Panc1 (cell line): ENCODE results near the gene ZBTB20. TPM values are rescaled to one million over a fixed set of nuclear protein-coding genes. Genes with fewer than 3 reads are reported as not detected.

ENCODE experiments used
- ATAC-seq: fragments of 200-7000 bp; cut with Tn5 transposase; 2 replicates; pipeline ENCODE4 v1.9.1; 2020; ENCODE audit warnings: mild to moderate bottlenecking, moderate library complexity
- Bru-seq: library from RNA; stranded (reverse); fragments of 400-500 nt; gene quantifications from one replicate; lab custom pipeline; 2021; lab: Mats Ljungman, UMichigan
- BruChase-seq, 2 experiments: library from RNA; stranded (reverse); fragments of 400-500 nt; gene quantifications; one replicate each; lab custom pipeline; 2021; lab: Mats Ljungman, UMichigan
- BruUV-seq: library from RNA; stranded (reverse); fragments of 400-500 nt; replicated peaks from 2 replicates; lab custom pipeline; 2021; lab: Mats Ljungman, UMichigan
- CTCF ChIA-PET: fragments of 300-600 bp; sonication (Branson Sonifier 250); formaldehyde crosslinking; loops from one replicate; lab custom pipeline; 2022; ENCODE audit warnings: antibody characterized with exemption; lab: Charles Lee
- POLR2A ChIA-PET: fragments of 300-600 bp; sonication (Branson Sonifier 250); formaldehyde crosslinking; loops from one replicate; lab custom pipeline; 2022; ENCODE audit warnings: antibody characterized with exemption; lab: Charles Lee
- DNase-seq: peaks from one replicate; pipeline ENCODE4 v3.0.0-alpha.2; 2010; ENCODE audit warnings: low read depth, low spot score
- H3K27ac ChIP-seq: 2 replicates; pipeline ENCODE4 v1.5.1; 2011; ENCODE audit warnings: mild to moderate bottlenecking, low read length, inconsistent platforms
- H3K27me3 ChIP-seq: fragments of 200-500 bp; sonication (Bioruptor generic); 2 replicates; pipeline ENCODE4 v1.6.0; 2014; ENCODE audit warnings: low read length, inconsistent platforms; ENCODE audit not compliant: control insufficient read depth, insufficient read depth
- H3K36me3 ChIP-seq: fragments of 200-500 bp; sonication (Bioruptor generic); 2 replicates; pipeline ENCODE4 v1.5.1; 2014; ENCODE audit warnings: inconsistent platforms, mild to moderate bottlenecking, low read length, moderate library complexity; ENCODE audit not compliant: control insufficient read depth, insufficient read depth
- H3K4me1 ChIP-seq: 2 replicates; pipeline ENCODE4 v1.5.1; 2011; ENCODE audit warnings: inconsistent platforms, mild to moderate bottlenecking, low read length, moderate library complexity; ENCODE audit not compliant: control insufficient read depth, insufficient read depth
- H3K4me3 ChIP-seq, 2 experiments: 2 replicates each; pipeline ENCODE4 v1.5.1; 2011 to 2012; ENCODE audit warnings: low read depth in 2 of 2, low read length in 2 of 2, mild to moderate bottlenecking in 2 of 2, inconsistent platforms in 1 of 2, moderate library complexity in 1 of 2
- H3K9me3 ChIP-seq: fragments of 200-500 bp; sonication (Bioruptor generic); 2 replicates; pipeline ENCODE4 v1.5.1; 2014; ENCODE audit warnings: low read depth, mild to moderate bottlenecking, inconsistent platforms, low read length, moderate library complexity; ENCODE audit not compliant: control insufficient read depth, insufficient read depth
- POLR2AphosphoS5 ChIP-seq: IDR thresholded peaks from 2 replicates; pipeline ENCODE4 v1.6.1; 2012; ENCODE audit warnings: mild to moderate bottlenecking, low read depth, low read length, moderate library complexity
- SIN3A ChIP-seq: IDR thresholded peaks from 2 replicates; pipeline ENCODE4 v1.6.1; 2012; ENCODE audit warnings: low read depth, mild to moderate bottlenecking, low read length, moderate library complexity, borderline replicate concordance; ENCODE audit not compliant: insufficient read depth
- TCF7L2 ChIP-seq: IDR thresholded peaks from 2 replicates; pipeline ENCODE4 v1.6.1; 2011; ENCODE audit warnings: mild to moderate bottlenecking, low read depth, low read length, inconsistent platforms
- in situ Hi-C: cut with HindIII; loops from 2 replicates; pipeline ENCODE4 v1.10.0; 2016; ENCODE audit warnings: low sequenced_read_pairs, low pct_unique_long_range_greater_than_20kb
- intact Hi-C: fragments of 100-400 bp; cut with micrococcal nuclease; formaldehyde crosslinking; loops from one replicate; pipeline ENCODE4 v1.10.0; 2022; ENCODE audit not compliant: unreplicated experiment
- long read RNA-seq: library from polyadenylated mRNA; unstranded; transcript quantifications from one replicate; pipeline ENCODE4 v2.0.0, GENCODE V29; 2021; ENCODE audit not compliant: unreplicated experiment
- polyA plus RNA-seq: library from polyadenylated mRNA; unstranded; fragments of >200 nt; gene quantifications from one replicate; pipeline ENCODE4 v1.2.1, GENCODE V29; 2012; ENCODE audit warnings: missing spikeins; ENCODE audit not compliant: insufficient read length
- total RNA-seq: library from RNA; stranded (reverse); gene quantifications from one replicate; pipeline ENCODE4 v1.2.1, GENCODE V29; 2021; ENCODE audit not compliant: unreplicated experiment
- TF ChIP-seq, protein P1 (sequence below): fragments of 450-650 bp; IDR thresholded peaks from 2 replicates; pipeline ENCODE4 v1.5.1; 2017; ENCODE audit warnings: mild to moderate bottlenecking
- TF ChIP-seq, protein P2 (sequence below), 2 experiments: IDR thresholded peaks; 2 replicates each; pipeline ENCODE4 v1.6.1; 2011 to 2012; ENCODE audit warnings: low read depth in 2 of 2, control low read depth in 1 of 2, low read length in 1 of 2, mild to moderate bottlenecking in 1 of 2, moderate library complexity in 1 of 2; ENCODE audit not compliant: insufficient read depth in 1 of 2

ZBTB20 gene
- 4.1 TPM for total RNA-seq
- 1.7 TPM for polyA plus RNA-seq
- Bru-seq, nascent RNA, result percentile 58 among the genes with signal in this experiment
- BruChase-seq, experiment 1, labeled RNA remaining after a 2-hour chase, result percentile 52 among the genes with signal in this experiment
- percentile 41 among the genes with signal in this experiment for BruChase-seq, experiment 2, labeled RNA remaining after a 6-hour chase
- long read RNA-seq, partial matches to known transcripts, result 4 of 17 reads
- long read RNA-seq, other reads (novel, unspliced or antisense), result 11 of 17 reads

DNA sequence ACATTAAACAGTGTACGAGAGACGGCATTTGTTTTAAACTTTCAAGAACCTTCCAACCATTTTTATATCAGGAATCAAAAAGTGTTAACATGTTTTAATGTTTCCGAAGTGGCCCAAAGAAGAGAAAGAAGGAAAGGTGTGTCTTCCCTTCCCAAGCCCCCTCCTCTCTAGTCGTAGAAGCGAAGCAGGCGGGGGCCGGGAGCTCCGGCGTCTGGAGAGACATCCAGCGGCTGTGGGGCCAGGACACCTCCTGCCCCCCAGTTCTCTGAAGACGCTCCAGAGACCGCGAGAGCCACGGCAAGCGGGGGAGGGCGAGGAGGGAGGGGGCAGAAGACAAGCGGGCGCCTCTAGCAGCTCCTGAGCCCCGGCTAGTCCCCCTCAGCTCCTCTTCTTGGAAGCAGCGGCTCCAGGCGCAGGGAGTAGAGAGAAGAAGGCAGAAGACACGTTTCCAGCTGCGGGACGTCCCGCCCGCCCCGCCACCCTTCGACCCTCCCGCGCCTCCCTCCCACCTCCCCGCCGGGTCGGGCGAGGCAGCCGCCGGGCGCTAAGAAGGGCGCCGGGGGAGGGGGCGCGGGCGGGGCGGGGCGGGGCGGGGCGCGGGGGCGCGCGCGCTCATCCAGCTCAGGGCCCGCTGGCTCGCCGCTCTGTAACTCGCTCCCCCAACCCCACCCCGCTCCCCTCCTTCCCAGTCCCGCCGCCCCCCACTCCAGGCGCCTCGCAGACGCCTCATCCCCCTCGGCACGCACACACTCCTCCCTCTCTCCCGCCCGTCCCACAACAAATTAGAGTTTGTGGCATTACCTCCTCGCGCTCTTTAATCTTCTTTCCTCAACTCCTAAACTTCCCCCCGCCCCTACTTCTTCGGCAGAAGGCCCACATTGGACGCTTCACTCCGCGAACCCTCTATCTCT, at the start of gene ZBTB20:
ZBTB20 (minus strand) TSS at position 871 of the 911 bp plus-strand sequence.
- Histone ChIP-seq H3K27ac (peak within 1 kb of the TSS; percentile 93), H3K36me3 (no peaks in the 10 kb centered on the region; the same call in 1 of the 2 replicates), H3K4me1 (peaks cover 10% of the 10 kb centered on the region; the same call in 1 of the 2 replicates), H3K9me3 (no peaks in the 10 kb centered on the region), H3K27me3 (no peaks in the 10 kb centered on the region), H3K4me3 (peak within 1 kb of the TSS; percentile 74 to 87)
- peak; percentile 42 for ATAC-seq
- CTCF ChIA-PET, result no interaction called here
- intact Hi-C loops, result no loop called here
- in situ Hi-C loops, result no loop called here
- no peak for DNase-seq
- POLR2A ChIA-PET, result interaction anchor here (0.6 to 0.7 kb wide), 4 partner anchors 198 to 1109 kb away, joined by 3 to 10 read pairs (median 6); no protein-coding TSS in a partner anchor
- TF ChIP-seq SIN3A (peak; percentile 37; the same call in 1 of the 2 replicates), POLR2AphosphoS5 (peak; percentile 24; the same call in 1 of the 2 replicates), TCF7L2 (0 out of 2 replicates have a peak, but pooled peaks have one; percentile 3)
- TF ChIP-seq, protein P1, sequence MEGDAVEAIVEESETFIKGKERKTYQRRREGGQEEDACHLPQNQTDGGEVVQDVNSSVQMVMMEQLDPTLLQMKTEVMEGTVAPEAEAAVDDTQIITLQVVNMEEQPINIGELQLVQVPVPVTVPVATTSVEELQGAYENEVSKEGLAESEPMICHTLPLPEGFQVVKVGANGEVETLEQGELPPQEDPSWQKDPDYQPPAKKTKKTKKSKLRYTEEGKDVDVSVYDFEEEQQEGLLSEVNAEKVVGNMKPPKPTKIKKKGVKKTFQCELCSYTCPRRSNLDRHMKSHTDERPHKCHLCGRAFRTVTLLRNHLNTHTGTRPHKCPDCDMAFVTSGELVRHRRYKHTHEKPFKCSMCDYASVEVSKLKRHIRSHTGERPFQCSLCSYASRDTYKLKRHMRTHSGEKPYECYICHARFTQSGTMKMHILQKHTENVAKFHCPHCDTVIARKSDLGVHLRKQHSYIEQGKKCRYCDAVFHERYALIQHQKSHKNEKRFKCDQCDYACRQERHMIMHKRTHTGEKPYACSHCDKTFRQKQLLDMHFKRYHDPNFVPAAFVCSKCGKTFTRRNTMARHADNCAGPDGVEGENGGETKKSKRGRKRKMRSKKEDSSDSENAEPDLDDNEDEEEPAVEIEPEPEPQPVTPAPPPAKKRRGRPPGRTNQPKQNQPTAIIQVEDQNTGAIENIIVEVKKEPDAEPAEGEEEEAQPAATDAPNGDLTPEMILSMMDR, result no peak
- TF ChIP-seq, protein P2, sequence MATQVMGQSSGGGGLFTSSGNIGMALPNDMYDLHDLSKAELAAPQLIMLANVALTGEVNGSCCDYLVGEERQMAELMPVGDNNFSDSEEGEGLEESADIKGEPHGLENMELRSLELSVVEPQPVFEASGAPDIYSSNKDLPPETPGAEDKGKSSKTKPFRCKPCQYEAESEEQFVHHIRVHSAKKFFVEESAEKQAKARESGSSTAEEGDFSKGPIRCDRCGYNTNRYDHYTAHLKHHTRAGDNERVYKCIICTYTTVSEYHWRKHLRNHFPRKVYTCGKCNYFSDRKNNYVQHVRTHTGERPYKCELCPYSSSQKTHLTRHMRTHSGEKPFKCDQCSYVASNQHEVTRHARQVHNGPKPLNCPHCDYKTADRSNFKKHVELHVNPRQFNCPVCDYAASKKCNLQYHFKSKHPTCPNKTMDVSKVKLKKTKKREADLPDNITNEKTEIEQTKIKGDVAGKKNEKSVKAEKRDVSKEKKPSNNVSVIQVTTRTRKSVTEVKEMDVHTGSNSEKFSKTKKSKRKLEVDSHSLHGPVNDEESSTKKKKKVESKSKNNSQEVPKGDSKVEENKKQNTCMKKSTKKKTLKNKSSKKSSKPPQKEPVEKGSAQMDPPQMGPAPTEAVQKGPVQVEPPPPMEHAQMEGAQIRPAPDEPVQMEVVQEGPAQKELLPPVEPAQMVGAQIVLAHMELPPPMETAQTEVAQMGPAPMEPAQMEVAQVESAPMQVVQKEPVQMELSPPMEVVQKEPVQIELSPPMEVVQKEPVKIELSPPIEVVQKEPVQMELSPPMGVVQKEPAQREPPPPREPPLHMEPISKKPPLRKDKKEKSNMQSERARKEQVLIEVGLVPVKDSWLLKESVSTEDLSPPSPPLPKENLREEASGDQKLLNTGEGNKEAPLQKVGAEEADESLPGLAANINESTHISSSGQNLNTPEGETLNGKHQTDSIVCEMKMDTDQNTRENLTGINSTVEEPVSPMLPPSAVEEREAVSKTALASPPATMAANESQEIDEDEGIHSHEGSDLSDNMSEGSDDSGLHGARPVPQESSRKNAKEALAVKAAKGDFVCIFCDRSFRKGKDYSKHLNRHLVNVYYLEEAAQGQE (IDR thresholded peaks at IDR 0.05; ENCODE audit: insufficient read depth in 1 of 2, low read depth in 2 of 2, low read length in 1 of 2), result no peak
- BruUV-seq, result no TSS peak

DNA sequence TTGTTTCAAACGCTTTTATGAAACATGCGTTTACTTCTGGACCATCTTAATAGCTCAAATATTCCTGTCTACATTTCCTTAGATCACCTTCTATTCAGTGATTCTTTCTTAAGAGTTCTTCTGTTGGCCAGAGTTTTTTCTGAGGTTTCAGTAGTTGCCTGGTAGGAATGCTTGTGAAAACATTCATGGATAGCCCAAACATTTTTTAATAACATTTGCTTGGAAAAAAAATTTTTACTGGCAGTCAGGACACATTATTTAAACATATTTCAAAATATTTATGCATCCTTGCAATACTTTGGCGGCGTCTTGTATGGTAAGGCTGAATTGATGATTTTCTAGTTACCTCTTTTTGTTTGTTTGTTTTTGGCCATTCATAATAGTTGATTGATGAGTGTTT, 47.4 kb upstream of the ZBTB20 start:
- H3K9me3 ChIP-seq, result no peaks in the 10 kb centered on the region
- no peaks in the 10 kb centered on the region for H3K4me1 ChIP-seq
- POLR2A ChIA-PET, result no interaction called here
- intact Hi-C loops, result no loop called here
- no TSS peak for BruUV-seq
- CTCF ChIA-PET, result no interaction called here
- in situ Hi-C loops, result no loop called here
- no peak overlapping the region for H3K4me3 ChIP-seq
- H3K36me3 ChIP-seq, result no peaks in the 10 kb centered on the region
- ATAC-seq (no peak), DNase-seq (no peak)
- TF ChIP-seq POLR2AphosphoS5, result no peak
- TF ChIP-seq, protein P2 (IDR thresholded peaks at IDR 0.05; ENCODE audit: insufficient read depth in 1 of 2, low read depth in 2 of 2, low read length in 1 of 2), result no peak
- TF ChIP-seq TCF7L2, result no peak
- TF ChIP-seq SIN3A, result no peak
- TF ChIP-seq, protein P1, result no peak
- no peaks in the 10 kb centered on the region for H3K27me3 ChIP-seq
- H3K27ac ChIP-seq, result no peak overlapping the region
